ENCODE results near the gene ALG9. TPM values are rescaled to one million over a fixed set of nuclear protein-coding genes. Genes with fewer than 3 reads are reported as not detected.

Gene ALG9
- total and polyA plus RNA-seq, 2 of the 4 experiments (the other 2 are of a cell fraction), result 20.7 to 35.7 TPM

GRCh38 chr11:111819829-111820237 lies 51.5 kb downstream of the ALG9 start:
- Histone ChIP-seq H3K56ac (ENCODE audit: extremely low read depth, insufficient read depth, low read length) (no peak overlapping the region), H3K4me3 (ENCODE audit: insufficient read depth, low read depth, low read length) (no peak overlapping the region), H3K27me3 (ENCODE audit: control insufficient read depth, insufficient read depth, low read length) (no peaks in the 10 kb centered on the region), H3K9me1 (ENCODE audit: insufficient read depth, low read length) (0 out of 2 replicates have a peak, but pooled peaks cover 3% of the 10 kb centered on the region), H2BK120ac (ENCODE audit: low read depth, low read length) (no peak overlapping the region), H3K9ac (ENCODE audit: low read depth, low read length) (no peak overlapping the region), H3K9me3 (ENCODE audit: control insufficient read depth, insufficient read depth, low read length) (no peaks in the 10 kb centered on the region), H2AK9ac (replicated peaks; ENCODE audit: low read depth, low read length, poor library complexity) (no peak overlapping the region), H3K27ac (ENCODE audit: insufficient read depth, low read length) (peak overlapping the region; percentile 18; the same call in 1 of the 2 replicates), H4K5ac (ENCODE audit: low read depth, low read length) (peak overlapping the region; percentile 26; the same call in 1 of the 2 replicates), H3K4me1 (ENCODE audit: control insufficient read depth, insufficient read depth, low read length) (peaks cover 13% of the 10 kb centered on the region), H3K23ac (ENCODE audit: low read depth, low read length) (no peak overlapping the region), H3K14ac (replicated peaks; ENCODE audit: low read depth, low read length) (no peak overlapping the region), H4K20me1 (ENCODE audit: insufficient read depth, low read length) (peaks cover 3% of the 10 kb centered on the region; the same call in 1 of the 2 replicates), H4K91ac (ENCODE audit: insufficient read depth, low read depth, low read length) (no peak overlapping the region), H4K8ac (ENCODE audit: low read depth in 2 of 2, low read length in 2 of 2) (no peak overlapping the region), H3K4me2 (ENCODE audit: low read depth, low read length) (peak overlapping the region; percentile 53; the same call in 1 of the 2 replicates), H3K79me1 (ENCODE audit: low read depth in 1 of 2, low read length in 2 of 2) (peaks cover 3 to 10% of the 10 kb centered on the region in 2 experiments; a peak in 2 of 4 replicates), H3K4ac (ENCODE audit: low read depth, low read length) (no peak overlapping the region), H2BK15ac (ENCODE audit: low read depth, low read length) (no peak overlapping the region), H2BK5ac (ENCODE audit: low read depth, low read length, poor library complexity, severe bottlenecking) (peak overlapping the region; percentile 55), H3K36me3 (ENCODE audit: control insufficient read depth, insufficient read depth, low read length) (no peaks in the 10 kb centered on the region; the same call in 1 of the 2 replicates), H2AK5ac (ENCODE audit: low read depth, low read length) (no peak overlapping the region), H2BK20ac (ENCODE audit: low read depth, low read length) (no peak overlapping the region; the same call in 1 of the 2 replicates), H3K18ac (ENCODE audit: low read depth, low read length) (peak overlapping the region; percentile 67; the same call in 1 of the 2 replicates), H2AFZ (replicated peaks; ENCODE audit: low read length, poor library complexity) (no peak overlapping the region)
- TF ChIP-seq ELK1 (IDR thresholded peaks at IDR 0.05; ENCODE audit: borderline replicate concordance, low read depth, low read length) (no peak), RFX5 (IDR thresholded peaks at IDR 0.05; ENCODE audit: low read depth, low read length) (no peak), CHD1 (IDR thresholded peaks at IDR 0.05; ENCODE audit: low read depth, low read length) (no peak), RAD21 (IDR thresholded peaks at IDR 0.05; ENCODE audit: low read length) (no peak), POLR2A (IDR thresholded peaks at IDR 0.05; ENCODE audit: low read depth, low read length) (no peak), SMC3 (IDR thresholded peaks at IDR 0.05; ENCODE audit: low read depth, low read length) (no peak), MAZ (IDR thresholded peaks at IDR 0.05; ENCODE audit: borderline replicate concordance, low read depth, low read length) (no peak), NFE2L2 (IDR thresholded peaks at IDR 0.05; ENCODE audit: low read depth, low read length) (no peak), USF2 (IDR thresholded peaks at IDR 0.05; ENCODE audit: low read depth, low read length) (no peak), RCOR1 (IDR thresholded peaks at IDR 0.05; ENCODE audit: insufficient replicate concordance, low read length) (no peak), BHLHE40 (IDR thresholded peaks at IDR 0.05; ENCODE audit: low read depth, low read length) (no peak), MAFK (IDR thresholded peaks at IDR 0.05; ENCODE audit: low read depth, low read length) (no peak), CTCF (conservative IDR thresholded peaks at IDR 0.05; ENCODE audit: low read depth, low read length) (no peak), MXI1 (IDR thresholded peaks at IDR 0.05; ENCODE audit: borderline replicate concordance, low read depth, low read length) (no peak), FOS (IDR thresholded peaks at IDR 0.05; ENCODE audit: low read depth, low read length) (no peak), CEBPB (IDR thresholded peaks at IDR 0.05; ENCODE audit: low read depth, low read length) (no peak)
- intact Hi-C loops (cut with micrococcal nuclease), result loop anchor here (5.0 kb wide), 1 partner anchor 38 kb away; no protein-coding TSS in a partner anchor
- ChIA-PET CTCF (interaction anchor here (0.9 kb wide), 1 partner anchor 20 kb away, joined by 3 read pairs; no protein-coding TSS in a partner anchor), POLR2A (ENCODE audit: unreplicated experiment) (interaction anchor here (0.9 kb wide), 1 partner anchor 13 kb away, joined by 3 read pairs; no protein-coding TSS in a partner anchor)
- peak; percentile 39 for DNase-seq
- BruUV-seq (replicated peaks), result no TSS peak
- 62% methylated on average over 2 of the region's 3 CpGs; no CpG with 5 or more reads in 1 of the 2 experiments for WGBS, 2 experiments (ENCODE audit: extremely low coverage in 2 of 2, insufficient read length in 1 of 2)
- in situ Hi-C loops (cut with MboI; ENCODE audit: low sequenced_read_pairs), result no loop called here
- peak; percentile 36 for ATAC-seq (ENCODE audit: low read depth)
- dilution Hi-C loops (cut with HindIII; ENCODE audit: low sequenced_read_pairs, unreplicated experiment), result no loop called here
